ENCODE measurements around the gene S100Z.
A peak's percentile ranks its signal among the peaks of the same experiment; 100 is the strongest.

DNA sequence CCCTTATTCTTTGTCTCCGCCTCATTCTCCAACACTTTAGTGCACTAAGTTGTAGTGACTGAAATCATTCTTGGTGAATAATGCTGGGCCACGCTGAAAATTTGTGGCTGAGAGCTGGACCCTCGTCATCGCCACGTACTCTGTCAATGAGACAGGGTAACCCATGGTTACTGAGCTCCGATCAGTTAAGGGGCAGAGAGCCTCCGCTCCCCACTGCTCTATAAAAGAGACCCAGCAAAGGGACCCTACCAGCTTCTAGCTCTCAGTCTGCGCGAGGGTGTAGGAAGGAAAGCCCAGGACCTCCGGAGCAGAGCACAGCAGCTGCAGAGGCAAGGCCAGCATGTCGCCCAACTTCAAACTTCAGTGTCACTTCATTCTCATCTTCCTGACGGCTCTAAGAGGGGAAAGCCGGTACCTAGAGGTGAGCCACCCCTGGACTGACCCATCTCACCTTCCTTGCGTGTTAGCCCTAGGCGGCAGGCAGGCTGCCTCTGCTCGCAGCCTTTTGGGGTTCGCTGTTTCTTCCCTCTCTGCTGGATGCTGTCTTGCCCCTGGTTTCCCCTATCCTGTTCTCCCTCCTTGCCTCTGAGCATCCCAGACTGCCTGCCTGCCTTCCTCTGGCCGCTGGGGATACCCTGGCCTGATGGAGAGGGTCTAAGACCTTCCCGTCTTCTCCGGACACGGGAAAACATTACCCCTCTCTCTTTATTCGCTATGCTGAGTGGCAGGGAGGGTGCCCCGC is 103.2 kb downstream of the S100Z start, which contains the start of gene CRHBP:
- TF ChIP-seq EZH2 (IDR thresholded peaks at IDR 0.05; ENCODE audit: insufficient read depth, poor library complexity, severe bottlenecking) (peak; percentile 20), EZH2phosphoT487 (IDR thresholded peaks at IDR 0.05; ENCODE audit: insufficient read depth, low read depth) (no peak)
